ENCODE data around the gene SLC25A11.
A peak's percentile ranks its signal among the peaks of the same experiment; 100 is the strongest.

Gene SLC25A11

DNA sequence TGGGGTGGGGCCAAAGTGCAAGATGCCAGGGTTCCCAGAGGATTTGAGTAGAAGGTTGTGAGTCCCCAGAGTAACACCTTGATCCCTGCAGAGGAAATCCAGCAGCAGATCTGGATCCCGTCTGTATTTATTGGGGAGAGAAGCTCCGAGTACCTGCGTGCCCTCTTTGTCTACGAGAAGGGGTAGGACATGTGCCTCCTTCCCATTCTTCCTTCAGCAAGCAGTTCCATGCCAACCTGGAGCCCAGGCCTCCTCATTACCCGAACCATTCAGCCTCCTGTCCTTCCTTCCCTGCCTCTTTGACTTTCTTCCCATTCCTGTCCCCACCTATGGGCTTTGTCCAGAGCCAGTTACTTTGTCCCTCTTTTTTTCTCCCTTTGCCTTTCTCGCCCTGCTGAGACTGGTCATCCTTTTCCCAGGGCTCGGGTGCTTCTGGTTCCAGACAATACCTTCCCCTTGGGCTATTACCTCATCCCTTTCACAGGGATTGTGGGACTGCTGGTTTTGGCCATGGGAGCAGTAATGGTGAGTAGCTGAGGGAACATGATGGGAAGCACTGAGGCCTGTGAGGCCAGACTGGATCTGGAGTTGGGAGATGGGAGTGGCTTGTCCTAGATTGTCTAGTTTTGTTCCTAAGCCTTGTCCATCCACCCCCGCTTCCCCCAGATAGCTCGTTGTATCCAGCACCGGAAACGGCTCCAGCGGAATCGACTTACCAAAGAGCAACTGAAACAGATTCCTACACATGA lies 3.1 kb upstream of the SLC25A11 start:
- TF ChIP-seq POLR2AphosphoS5 (IDR thresholded peaks at IDR 0.05; ENCODE audit: low read depth, low read length), result no peak; the same call in 1 of the 2 replicates
- no peak for TF ChIP-seq TAF1 (IDR thresholded peaks at IDR 0.05; ENCODE audit: borderline replicate concordance, insufficient read depth, low read length)
- no peak for TF ChIP-seq SIN3A (IDR thresholded peaks at IDR 0.05; ENCODE audit: borderline replicate concordance, insufficient read depth, low read length)
- TF ChIP-seq FOXP2 (optimal IDR thresholded peaks at IDR 0.05; ENCODE audit: borderline replicate concordance, extremely low read depth, extremely low read length, insufficient read depth), result no peak
- TF ChIP-seq, protein P1, sequence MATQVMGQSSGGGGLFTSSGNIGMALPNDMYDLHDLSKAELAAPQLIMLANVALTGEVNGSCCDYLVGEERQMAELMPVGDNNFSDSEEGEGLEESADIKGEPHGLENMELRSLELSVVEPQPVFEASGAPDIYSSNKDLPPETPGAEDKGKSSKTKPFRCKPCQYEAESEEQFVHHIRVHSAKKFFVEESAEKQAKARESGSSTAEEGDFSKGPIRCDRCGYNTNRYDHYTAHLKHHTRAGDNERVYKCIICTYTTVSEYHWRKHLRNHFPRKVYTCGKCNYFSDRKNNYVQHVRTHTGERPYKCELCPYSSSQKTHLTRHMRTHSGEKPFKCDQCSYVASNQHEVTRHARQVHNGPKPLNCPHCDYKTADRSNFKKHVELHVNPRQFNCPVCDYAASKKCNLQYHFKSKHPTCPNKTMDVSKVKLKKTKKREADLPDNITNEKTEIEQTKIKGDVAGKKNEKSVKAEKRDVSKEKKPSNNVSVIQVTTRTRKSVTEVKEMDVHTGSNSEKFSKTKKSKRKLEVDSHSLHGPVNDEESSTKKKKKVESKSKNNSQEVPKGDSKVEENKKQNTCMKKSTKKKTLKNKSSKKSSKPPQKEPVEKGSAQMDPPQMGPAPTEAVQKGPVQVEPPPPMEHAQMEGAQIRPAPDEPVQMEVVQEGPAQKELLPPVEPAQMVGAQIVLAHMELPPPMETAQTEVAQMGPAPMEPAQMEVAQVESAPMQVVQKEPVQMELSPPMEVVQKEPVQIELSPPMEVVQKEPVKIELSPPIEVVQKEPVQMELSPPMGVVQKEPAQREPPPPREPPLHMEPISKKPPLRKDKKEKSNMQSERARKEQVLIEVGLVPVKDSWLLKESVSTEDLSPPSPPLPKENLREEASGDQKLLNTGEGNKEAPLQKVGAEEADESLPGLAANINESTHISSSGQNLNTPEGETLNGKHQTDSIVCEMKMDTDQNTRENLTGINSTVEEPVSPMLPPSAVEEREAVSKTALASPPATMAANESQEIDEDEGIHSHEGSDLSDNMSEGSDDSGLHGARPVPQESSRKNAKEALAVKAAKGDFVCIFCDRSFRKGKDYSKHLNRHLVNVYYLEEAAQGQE (IDR thresholded peaks at IDR 0.05; ENCODE audit: insufficient read depth in 1 of 2, low read depth in 2 of 2, low read length in 2 of 2), result no peak

DNA sequence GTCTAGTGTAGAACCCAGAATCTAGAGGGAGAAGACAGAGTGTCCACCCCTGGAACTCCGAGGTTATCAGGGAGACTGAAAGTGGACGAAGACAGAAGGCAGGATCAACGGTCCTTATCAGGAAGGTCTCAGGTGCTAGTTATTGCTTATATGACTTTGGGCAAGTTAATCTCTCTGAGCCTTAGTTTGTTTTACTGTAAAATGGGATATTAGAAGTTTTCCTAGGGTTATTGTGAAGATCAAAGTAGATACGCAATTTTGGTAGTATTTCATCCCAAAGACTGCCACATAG lies 1.4 kb upstream of the SLC25A11 start:
- TF ChIP-seq, protein P1 (IDR thresholded peaks at IDR 0.05; ENCODE audit: insufficient read depth in 1 of 2, low read depth in 2 of 2, low read length in 2 of 2), result no peak
- TF ChIP-seq POLR2AphosphoS5 (IDR thresholded peaks at IDR 0.05; ENCODE audit: low read depth, low read length) (no peak), TAF1 (IDR thresholded peaks at IDR 0.05; ENCODE audit: borderline replicate concordance, insufficient read depth, low read length) (no peak), SIN3A (IDR thresholded peaks at IDR 0.05; ENCODE audit: borderline replicate concordance, insufficient read depth, low read length) (no peak), FOXP2 (optimal IDR thresholded peaks at IDR 0.05; ENCODE audit: borderline replicate concordance, extremely low read depth, extremely low read length, insufficient read depth) (no peak)

DNA sequence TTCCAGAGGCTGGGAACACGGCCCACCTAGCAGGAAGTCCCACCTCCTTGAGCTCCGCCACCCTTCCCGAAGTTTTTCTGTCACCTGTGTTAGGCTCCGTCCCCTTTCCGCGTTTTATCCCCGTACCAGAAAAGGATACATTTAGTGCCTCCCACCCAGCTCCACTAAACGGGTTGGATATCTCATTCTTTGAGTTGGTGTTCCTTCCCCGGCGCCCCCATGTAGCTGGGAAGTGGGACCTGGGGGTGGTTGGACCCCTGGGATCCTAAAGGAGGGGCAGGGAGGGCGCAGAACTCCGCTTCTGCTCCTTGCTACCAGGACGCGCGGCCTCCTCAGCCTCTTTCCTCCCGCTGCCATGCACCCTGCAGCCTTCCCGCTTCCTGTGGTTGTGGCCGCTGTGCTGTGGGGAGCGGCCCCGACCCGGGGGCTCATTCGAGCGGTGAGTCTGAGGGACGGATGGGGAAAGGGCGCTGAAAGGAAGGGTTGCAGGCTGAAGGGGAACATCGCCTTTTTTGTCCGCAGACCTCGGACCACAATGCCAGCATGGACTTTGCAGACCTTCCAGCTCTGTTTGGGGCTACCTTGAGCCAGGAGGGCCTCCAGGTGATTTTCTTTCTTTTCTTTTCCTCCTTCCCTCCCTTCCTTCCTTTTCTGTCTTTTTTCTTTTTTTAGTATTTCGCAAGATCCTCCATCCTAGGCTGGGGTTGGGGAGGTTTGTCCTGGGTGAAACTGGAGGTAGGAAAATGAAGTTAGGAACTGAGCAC lies 891 bp upstream of the SLC25A11 start:
- TF ChIP-seq POLR2AphosphoS5 (IDR thresholded peaks at IDR 0.05; ENCODE audit: low read depth, low read length), result peak; percentile 49
- no peak; the same call in 1 of the 2 replicates for TF ChIP-seq TAF1 (IDR thresholded peaks at IDR 0.05; ENCODE audit: borderline replicate concordance, insufficient read depth, low read length)
- TF ChIP-seq SIN3A (IDR thresholded peaks at IDR 0.05; ENCODE audit: borderline replicate concordance, insufficient read depth, low read length), result no peak
- TF ChIP-seq, protein P1 (IDR thresholded peaks at IDR 0.05; ENCODE audit: insufficient read depth in 1 of 2, low read depth in 2 of 2, low read length in 2 of 2), result peak in 1 of 2 experiments; percentile 24; a peak in 1 of 4 replicates
- no peak for TF ChIP-seq FOXP2 (optimal IDR thresholded peaks at IDR 0.05; ENCODE audit: borderline replicate concordance, extremely low read depth, extremely low read length, insufficient read depth)

DNA sequence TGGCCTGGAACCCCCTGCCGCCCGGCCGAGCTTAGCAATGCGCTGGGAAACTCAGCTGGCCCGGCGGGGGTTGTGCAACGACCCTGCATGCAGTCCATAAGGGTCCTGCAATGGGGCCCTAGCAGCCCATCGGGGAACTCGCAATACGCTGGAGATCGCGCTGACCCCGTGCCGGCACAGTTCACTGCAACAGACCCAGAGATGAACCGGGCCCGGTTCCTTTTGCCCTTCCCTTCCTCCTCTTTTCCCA lies 375 bp downstream of the SLC25A11 start:
- TF ChIP-seq, protein P1 (IDR thresholded peaks at IDR 0.05; ENCODE audit: insufficient read depth in 1 of 2, low read depth in 2 of 2, low read length in 2 of 2), result no peak
- TF ChIP-seq SIN3A (IDR thresholded peaks at IDR 0.05; ENCODE audit: borderline replicate concordance, insufficient read depth, low read length) (no peak), TAF1 (IDR thresholded peaks at IDR 0.05; ENCODE audit: borderline replicate concordance, insufficient read depth, low read length) (no peak), FOXP2 (optimal IDR thresholded peaks at IDR 0.05; ENCODE audit: borderline replicate concordance, extremely low read depth, extremely low read length, insufficient read depth) (no peak), POLR2AphosphoS5 (IDR thresholded peaks at IDR 0.05; ENCODE audit: low read depth, low read length) (no peak)
